Stimulated activated CD8-positive, alpha-beta memory T cell treated with anti-CD3 and anti-CD28 coated beads, Interleukin-4, amount 100 ng/mL, for 1 hour (primary cell): Measurements from ENCODE around the gene GALNT9.

ENCODE experiments used
- DNase-seq, 2 donors: peaks; one replicate each; pipeline ENCODE4 v3.0.0-alpha.2; 2020; ENCODE audit warnings: low read depth in 2 of 2, low spot score in 1 of 2

Gene GALNT9

GRCh38 chr12:132174015-132174838 is 155.2 kb downstream of the GALNT9 start:
- no peak for DNase-seq

GRCh38 chr12:132173135-132174014 is 156.0 kb downstream of the GALNT9 start:
- DNase-seq: no peak

GRCh38 chr12:132172619-132173018 is 156.8 kb downstream of the GALNT9 start:
- DNase-seq: no peak

GRCh38 chr12:132171968-132172521 is 157.3 kb downstream of the GALNT9 start:
- DNase-seq: no peak

- no peak for DNase-seq
Observed at GRCh38 chr12:132171293-132171967, 158.0 kb downstream of the GALNT9 start.

DNA sequence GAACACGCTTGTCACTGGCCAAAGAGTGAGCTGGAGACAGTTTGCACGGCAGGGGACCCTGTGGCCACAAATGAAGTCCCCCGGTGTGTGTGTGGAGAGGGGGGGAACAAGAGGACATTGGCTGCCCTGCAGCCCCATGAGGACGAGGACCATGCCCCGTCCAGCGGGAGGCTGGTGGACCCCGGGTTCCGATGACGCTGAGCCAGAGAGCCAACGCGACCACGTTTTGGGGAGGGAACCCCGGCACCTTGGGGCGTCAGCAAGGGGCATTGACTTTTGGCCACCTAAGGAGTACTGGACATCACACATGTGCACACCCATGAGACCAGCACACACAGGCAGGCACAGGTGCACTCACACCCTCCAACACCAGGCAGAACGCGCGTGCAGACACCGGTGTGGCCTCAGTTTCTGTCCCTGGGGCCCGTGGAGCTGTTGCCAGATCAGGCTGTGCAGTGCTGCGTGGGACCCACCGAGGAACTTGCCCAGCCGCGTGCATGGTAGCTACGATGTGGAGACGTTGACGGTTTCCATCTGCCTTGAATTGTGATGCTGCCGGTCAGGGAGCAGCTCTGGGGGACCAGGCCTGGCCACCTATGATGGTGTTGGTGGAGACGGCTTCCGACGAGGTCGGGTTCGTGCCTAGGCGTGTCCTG is 158.6 kb downstream of the GALNT9 start:
- no peak for DNase-seq

- DNase-seq: no peak
Observed at GRCh38 chr12:132170094-132170636, 159.2 kb downstream of the GALNT9 start.

DNA sequence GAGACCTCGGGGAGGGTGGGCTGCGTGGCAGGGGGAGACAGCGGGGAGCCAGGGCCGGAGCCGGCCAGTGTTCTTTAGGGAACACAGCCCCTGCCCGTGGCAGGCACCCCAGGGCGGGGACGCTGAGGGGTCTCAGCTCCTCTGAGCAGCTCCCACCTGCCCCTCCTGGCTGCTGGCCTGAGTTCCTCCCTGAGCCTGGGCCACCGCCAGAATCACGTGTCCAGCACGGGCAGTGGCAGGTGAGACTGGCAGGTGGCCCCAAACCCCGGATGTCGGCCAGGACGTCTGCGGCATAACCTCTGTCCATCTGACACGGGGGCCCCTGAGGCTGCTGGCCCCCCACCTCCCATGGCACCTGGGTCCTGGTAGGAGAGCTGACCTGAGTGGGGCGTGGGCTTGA is 160.0 kb downstream of the GALNT9 start:
- no peak for DNase-seq

DNA sequence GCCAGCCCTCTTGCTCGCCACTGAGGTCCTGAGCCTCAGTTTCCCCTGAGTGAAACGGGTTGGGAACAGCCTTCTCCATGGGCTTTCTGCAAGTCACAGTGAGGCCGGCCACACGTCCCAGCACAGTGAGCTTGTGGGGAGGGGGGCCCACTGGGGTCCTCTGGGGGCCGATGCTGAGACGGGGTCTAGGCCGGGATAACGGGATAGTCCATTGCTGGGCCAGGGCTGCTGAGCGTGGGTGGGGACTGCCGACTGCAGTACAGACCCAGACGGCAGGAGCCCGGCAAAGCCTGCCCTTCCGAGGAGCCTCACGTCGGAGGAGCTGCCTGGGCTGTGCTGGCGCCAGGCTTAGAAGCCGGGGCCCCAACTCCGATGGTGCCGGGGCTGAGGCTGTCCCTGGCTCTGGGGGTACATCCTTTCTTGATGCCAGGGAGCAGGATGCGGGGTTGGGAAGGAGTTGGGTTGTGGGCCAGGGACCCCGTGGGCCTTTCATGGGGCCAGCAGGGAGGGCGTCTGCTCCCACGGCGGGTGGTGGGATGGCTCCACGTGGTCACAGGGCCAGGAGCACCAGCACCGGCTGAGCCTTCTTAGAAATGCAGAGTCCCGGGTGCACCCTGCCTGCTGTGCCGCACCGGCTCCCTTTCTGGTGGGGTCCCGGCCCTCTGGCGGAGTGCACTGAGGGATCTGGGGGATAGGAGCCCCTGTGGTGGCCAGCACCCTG is 160.9 kb downstream of the GALNT9 start:
- no peak for DNase-seq

GRCh38 chr12:132167611-132168310 is 161.6 kb downstream of the GALNT9 start:
- DNase-seq: no peak

- DNase-seq: no peak
Observed at GRCh38 chr12:132166801-132167591, 162.4 kb downstream of the GALNT9 start.

DNA sequence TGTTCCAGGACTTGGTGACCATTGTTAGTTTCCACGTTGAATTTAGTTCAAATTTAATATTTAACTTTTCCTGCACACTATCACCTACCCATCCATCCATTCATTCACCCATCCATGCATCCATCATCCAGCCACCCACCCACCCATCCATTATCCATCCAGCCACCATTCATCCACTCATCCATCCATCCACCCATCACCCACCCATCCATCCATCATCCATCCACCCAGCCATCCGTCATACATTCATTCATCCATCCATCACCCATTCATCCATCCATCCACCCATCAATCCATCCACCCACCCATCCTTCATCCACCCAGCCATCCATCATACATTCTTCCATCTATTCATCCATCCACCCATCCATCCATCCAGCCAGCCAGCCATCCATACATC is 163.3 kb downstream of the GALNT9 start:
- DNase-seq: no peak

DNA sequence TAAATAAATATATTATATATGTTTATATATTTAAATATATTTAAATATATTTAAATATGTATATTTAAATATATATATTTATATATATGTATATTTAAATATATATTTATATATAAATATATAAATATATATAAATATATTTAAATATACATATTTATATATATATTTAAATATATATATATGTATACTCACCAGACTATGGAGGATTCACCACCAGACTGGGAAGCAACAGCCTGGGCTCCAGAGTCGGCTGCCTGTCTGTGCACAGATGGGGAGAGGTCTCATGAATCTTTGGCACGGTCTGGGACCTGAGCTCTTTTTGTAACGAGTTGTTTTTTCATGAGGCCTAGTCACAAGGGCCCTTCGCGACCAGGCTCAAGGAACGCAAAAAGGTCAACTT is 163.8 kb downstream of the GALNT9 start:
- no peak for DNase-seq

GRCh38 chr12:132164426-132164825 is 165.0 kb downstream of the GALNT9 start:
- no peak for DNase-seq

- no peak for DNase-seq
Observed at GRCh38 chr12:132163911-132164288, 165.5 kb downstream of the GALNT9 start.

DNA sequence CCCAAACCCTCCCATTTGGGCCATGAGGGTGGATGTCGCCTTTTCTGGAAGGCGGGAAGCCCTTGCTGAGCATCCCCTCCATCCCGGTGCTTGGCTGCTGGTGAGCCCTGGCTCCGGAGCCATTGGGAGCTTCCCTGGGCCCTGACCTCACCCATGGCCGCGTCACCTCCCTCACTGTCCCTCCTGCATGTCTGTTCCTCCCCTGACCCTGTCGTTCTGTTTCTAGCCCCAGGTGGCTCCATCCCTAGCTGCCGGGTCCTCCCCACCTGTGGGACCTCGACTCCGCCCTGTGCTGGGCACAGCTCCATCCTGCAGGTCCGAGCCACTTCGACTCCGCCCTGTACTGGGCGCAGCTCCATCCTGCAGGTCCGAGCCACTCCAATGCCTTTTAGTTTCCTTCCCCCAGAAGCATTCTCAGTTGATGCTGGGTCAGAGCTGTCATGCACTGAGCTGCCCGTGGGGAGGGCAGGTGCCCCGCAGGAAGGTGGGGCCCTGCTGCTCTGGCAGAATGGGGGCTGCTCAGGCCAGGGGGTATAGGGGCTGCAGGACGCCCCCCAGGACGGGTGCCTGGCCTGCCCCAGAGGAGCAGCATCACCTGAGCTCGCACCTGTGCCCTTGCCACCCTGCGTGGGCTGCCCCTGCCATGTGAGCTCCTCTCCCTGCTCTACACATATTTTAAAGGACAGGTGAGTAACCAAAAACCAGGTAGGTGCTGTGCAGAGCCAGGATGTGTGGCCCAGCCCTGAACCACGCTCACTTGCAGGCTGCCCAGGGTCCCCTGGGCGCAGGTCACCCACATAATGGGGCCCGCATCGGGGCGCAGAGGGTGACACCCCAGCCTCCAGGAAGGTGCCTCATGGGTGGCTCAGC is 166.1 kb downstream of the GALNT9 start:
- no peak for DNase-seq

DNA sequence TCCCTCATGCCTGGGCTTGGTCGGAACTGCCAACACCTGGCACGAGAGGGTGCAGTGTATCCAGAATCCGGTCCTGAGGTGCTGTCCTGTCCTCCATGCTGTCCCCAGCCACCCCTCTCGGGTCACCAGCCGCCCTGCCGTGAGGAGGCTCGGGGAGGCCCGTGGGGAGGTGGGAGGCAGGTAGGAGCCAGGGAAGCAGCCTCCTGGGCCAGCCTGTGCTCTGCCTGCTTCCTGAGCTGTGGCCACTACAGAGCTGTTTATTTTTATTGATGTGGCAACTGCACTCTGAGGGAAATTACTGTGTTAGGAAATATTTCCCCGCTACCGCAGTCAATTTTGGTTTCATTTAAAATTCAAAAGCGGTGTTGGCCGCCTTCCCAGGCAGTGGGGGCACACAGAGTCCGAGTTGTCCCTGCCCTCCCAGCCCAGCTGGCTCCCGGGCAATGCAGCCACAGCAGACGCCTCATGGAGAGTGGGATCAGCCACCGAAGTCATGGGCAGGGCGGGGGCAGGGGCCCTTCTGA is 166.8 kb downstream of the GALNT9 start:
- no peak for DNase-seq
